ENCODE data around the gene ZNF618. TPM values are rescaled to one million over a fixed set of nuclear protein-coding genes. Genes with fewer than 3 reads are reported as not detected.

The ZNF618 gene
- total RNA-seq, 1 donor from 2014 or later, result 4.7 TPM

DNA sequence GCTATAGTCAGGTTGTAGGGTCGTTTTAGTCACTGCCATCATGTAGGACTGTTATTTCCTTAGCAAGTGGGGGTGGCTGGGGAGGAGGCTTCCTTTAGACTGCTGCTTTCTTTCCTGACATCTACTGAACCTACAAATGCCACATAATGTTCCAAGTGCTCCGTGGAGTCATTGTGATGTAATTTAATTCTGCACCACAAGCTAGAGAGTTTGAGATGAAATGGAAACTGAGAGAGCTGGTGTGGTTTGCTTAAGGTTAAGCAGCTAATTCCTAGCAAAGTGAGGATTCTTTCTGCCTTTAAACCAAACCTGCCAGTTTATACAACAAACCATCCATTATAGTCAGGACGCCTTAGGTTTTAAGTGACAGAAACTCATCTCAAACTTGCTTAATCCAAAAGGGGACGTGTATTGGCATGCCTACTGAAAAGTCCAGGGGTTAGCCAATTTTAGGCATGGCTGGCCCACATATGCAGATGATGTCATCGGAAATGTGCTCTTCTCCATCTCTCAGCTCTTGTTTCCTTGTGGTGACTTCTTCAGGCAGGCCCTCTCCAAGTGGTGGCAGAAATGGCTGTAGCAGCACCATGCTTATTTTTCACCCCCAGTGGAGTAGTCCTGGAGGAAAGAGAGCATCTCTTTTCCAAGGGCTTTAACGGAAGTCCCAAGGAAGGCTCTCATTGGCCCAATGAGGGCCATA, 30.5 kb downstream of the ZNF618 start:
- H3K9ac ChIP-seq (ENCODE audit: low read depth in 1 of 3, low read length in 3 of 3), result no peak overlapping the region
- no peaks in the 10 kb centered on the region for H3K27me3 ChIP-seq (ENCODE audit: control insufficient read depth in 3 of 3, insufficient read depth in 3 of 3, low read length in 3 of 3)
- no peak overlapping the region for H3K27ac ChIP-seq (ENCODE audit: low read depth, low read length)
- no peak overlapping the region for H3K4me3 ChIP-seq (ENCODE audit: low read length in 3 of 3)
- H3K36me3 ChIP-seq (ENCODE audit: control insufficient read depth in 3 of 3, insufficient read depth in 3 of 3, low read length in 3 of 3), result no peaks in the 10 kb centered on the region
- H3K4me1 ChIP-seq (ENCODE audit: control insufficient read depth in 3 of 3, insufficient read depth in 3 of 3, low read length in 3 of 3), result peaks cover 15 to 16% (median 15%) of the 10 kb centered on the region in 3 donors
- no peaks in the 10 kb centered on the region for H3K9me3 ChIP-seq (ENCODE audit: control insufficient read depth in 3 of 3, low read length in 3 of 3)

GRCh38 chr9:113907282-113907681, 31.2 kb downstream of the ZNF618 start:
- Histone ChIP-seq H3K4me1 (ENCODE audit: control insufficient read depth in 3 of 3, insufficient read depth in 3 of 3, low read length in 3 of 3) (peaks cover 13 to 15% (median 14%) of the 10 kb centered on the region in 3 donors), H3K27me3 (ENCODE audit: control insufficient read depth in 3 of 3, insufficient read depth in 3 of 3, low read length in 3 of 3) (no peaks in the 10 kb centered on the region), H3K4me3 (ENCODE audit: low read length in 3 of 3) (no peak overlapping the region), H3K9me3 (ENCODE audit: control insufficient read depth in 3 of 3, low read length in 3 of 3) (no peaks in the 10 kb centered on the region), H3K36me3 (ENCODE audit: control insufficient read depth in 3 of 3, insufficient read depth in 3 of 3, low read length in 3 of 3) (no peaks in the 10 kb centered on the region), H3K9ac (ENCODE audit: low read depth in 1 of 3, low read length in 3 of 3) (no peak overlapping the region), H3K27ac (ENCODE audit: low read depth, low read length) (no peak overlapping the region)

DNA sequence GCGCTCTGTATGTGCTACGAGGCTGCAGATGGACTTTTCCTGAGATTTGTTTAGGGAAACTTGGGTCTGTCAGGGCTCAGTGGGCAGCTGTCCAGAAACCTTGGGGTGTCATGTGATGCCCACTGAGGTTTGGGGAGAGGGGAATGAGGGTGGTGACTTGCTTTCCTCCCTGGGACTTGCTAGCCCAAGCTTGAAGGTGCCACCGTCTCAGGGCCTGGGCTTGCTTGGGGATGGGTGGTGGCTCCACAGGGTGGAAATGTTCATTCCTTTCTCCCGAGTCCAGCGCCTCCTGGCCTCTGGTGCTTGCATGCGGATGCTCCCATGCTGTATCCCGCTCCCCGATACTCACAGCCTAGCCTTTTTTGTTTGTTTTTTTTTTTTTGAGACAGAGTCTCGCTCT, 33.3 kb downstream of the ZNF618 start:
- no peak overlapping the region for H3K9ac ChIP-seq (ENCODE audit: low read depth in 1 of 3, low read length in 3 of 3)
- H3K27ac ChIP-seq (ENCODE audit: low read depth, low read length), result no peak overlapping the region
- H3K4me3 ChIP-seq (ENCODE audit: low read length in 3 of 3), result no peak overlapping the region
- H3K4me1 ChIP-seq (ENCODE audit: control insufficient read depth in 3 of 3, insufficient read depth in 3 of 3, low read length in 3 of 3), result peaks cover 30 to 34% (median 34%) of the 10 kb centered on the region in 3 donors
- no peaks in the 10 kb centered on the region for H3K27me3 ChIP-seq (ENCODE audit: control insufficient read depth in 3 of 3, insufficient read depth in 3 of 3, low read length in 3 of 3)
- H3K36me3 ChIP-seq (ENCODE audit: control insufficient read depth in 3 of 3, insufficient read depth in 3 of 3, low read length in 3 of 3), result no peaks in the 10 kb centered on the region
- H3K9me3 ChIP-seq (ENCODE audit: control insufficient read depth in 3 of 3, low read length in 3 of 3), result no peaks in the 10 kb centered on the region

DNA sequence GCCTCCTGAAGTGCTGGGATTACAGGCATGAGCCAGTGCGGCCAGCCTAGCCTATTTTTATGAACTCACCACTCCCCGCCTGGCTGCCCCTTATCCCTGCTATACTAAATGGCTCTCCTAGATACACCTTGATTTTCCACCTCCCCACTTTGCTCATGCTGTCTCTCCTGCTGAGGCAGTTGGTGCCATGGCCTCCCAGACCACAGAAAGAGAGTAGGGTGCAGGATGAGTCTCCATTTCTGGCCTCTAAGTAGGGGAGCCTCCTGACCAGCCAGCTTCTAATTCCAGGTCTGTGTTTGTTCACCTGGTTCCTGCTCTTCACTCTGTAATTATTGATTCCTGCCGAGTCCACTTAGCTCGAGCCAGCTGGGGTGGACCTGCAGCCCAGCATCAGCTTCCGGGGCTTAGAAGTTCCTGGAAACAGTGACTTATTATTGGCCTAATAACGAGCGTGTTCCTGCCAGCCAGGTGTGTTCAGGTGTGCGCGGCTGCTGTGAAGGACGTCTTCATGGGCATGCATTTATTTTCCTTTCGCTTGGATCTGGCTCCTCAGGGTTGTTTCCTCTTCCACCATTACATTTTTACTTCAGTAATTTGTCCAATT, 34.0 kb downstream of the ZNF618 start:
- Histone ChIP-seq H3K27ac (ENCODE audit: low read depth, low read length) (no peak overlapping the region), H3K9ac (ENCODE audit: low read depth in 1 of 3, low read length in 3 of 3) (no peak overlapping the region), H3K4me1 (ENCODE audit: control insufficient read depth in 3 of 3, insufficient read depth in 3 of 3, low read length in 3 of 3) (peaks cover 33 to 42% (median 38%) of the 10 kb centered on the region in 3 donors), H3K4me3 (ENCODE audit: low read length in 3 of 3) (no peak overlapping the region), H3K9me3 (ENCODE audit: control insufficient read depth in 3 of 3, low read length in 3 of 3) (no peaks in the 10 kb centered on the region), H3K27me3 (ENCODE audit: control insufficient read depth in 3 of 3, insufficient read depth in 3 of 3, low read length in 3 of 3) (no peaks in the 10 kb centered on the region), H3K36me3 (ENCODE audit: control insufficient read depth in 3 of 3, insufficient read depth in 3 of 3, low read length in 3 of 3) (no peaks in the 10 kb centered on the region)

DNA sequence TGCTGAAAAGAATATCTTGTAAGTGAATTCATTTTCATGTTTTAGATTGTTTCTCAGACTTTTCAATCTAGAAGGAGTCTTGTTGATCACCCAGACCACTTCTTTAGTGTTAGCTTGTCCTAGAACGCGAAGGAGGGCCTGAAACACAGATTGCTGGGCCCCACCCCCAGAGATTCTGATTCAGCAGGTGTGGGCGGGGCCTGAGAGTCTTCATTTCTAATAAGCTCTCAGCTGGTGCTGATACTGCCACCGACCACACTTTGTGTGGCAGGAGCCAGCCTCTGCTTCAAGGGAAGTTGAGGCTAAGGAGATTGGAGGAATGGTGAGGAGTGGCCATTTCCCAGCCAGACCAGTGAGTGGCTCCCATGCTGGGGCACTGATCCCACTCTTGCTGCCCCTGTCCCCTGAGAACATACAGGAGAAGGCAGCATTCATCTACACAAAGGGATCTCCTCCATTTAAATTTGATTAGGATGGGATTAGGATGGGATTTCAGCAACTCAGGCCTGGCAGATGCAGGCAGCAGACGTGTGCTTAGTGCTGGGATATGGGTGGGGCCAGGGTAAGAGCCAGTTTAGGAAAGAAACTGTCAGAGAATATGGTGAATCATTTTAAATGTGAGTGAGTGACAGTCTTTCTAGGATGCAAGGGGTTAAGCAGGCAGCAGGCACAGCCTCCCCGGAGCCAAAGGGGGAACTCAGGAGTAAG, 35.9 kb downstream of the ZNF618 start:
- Histone ChIP-seq H3K4me3 (ENCODE audit: low read length in 3 of 3) (no peak overlapping the region), H3K9me3 (ENCODE audit: control insufficient read depth in 3 of 3, low read length in 3 of 3) (no peaks in the 10 kb centered on the region), H3K36me3 (ENCODE audit: control insufficient read depth in 3 of 3, insufficient read depth in 3 of 3, low read length in 3 of 3) (no peaks in the 10 kb centered on the region), H3K9ac (ENCODE audit: low read depth in 1 of 3, low read length in 3 of 3) (no peak overlapping the region), H3K27me3 (ENCODE audit: control insufficient read depth in 3 of 3, insufficient read depth in 3 of 3, low read length in 3 of 3) (no peaks in the 10 kb centered on the region), H3K27ac (ENCODE audit: low read depth, low read length) (no peak overlapping the region), H3K4me1 (ENCODE audit: control insufficient read depth in 3 of 3, insufficient read depth in 3 of 3, low read length in 3 of 3) (peaks cover 27 to 36% (median 32%) of the 10 kb centered on the region in 3 donors)

- no peaks in the 10 kb centered on the region for H3K27me3 ChIP-seq (ENCODE audit: control insufficient read depth in 3 of 3, insufficient read depth in 3 of 3, low read length in 3 of 3)
- no peaks in the 10 kb centered on the region for H3K36me3 ChIP-seq (ENCODE audit: control insufficient read depth in 3 of 3, insufficient read depth in 3 of 3, low read length in 3 of 3)
- H3K27ac ChIP-seq (ENCODE audit: low read depth, low read length), result peak overlapping the region; percentile 39
Measured at GRCh38 chr9:113912816-113913215, 36.7 kb downstream of the ZNF618 start.

DNA sequence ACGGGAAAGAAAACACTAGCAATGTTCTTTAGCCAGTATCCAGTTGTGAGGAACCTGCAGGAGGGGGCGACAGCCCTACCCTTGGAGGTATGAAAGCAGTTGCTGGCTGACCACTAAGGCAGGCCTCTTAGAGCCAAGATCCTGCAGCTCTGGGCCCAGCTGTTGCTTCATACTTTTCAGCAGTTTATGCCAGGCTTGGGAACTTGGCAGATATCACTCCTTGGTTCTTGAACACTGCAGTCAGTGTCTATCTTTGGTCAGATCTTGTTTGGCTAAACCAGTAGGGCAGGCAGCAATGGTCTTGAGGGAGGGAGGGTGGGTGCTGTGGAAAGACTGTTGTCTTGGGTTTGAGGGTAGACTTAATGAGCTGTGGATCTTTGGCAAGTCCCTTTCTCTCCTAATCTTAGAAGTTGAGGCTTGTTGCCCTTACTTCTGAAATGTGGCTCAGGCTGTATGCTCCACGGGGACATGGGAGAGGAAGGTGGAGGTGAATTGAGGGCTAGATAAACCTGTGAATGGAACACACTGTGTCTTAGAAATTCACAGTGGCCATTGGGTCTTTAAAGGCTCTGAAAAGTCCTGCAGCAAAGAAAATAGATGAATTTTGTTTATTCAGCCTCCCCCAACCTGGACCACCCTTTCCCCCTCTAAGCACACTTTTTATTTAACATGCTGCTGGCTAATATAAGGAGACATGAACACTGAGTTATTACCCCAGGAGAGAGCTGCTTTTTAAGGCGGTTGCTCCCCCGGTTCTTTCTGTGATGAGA, 37.5 kb downstream of the ZNF618 start:
- Histone ChIP-seq H3K36me3 (ENCODE audit: control insufficient read depth in 3 of 3, insufficient read depth in 3 of 3, low read length in 3 of 3) (no peaks in the 10 kb centered on the region), H3K9ac (ENCODE audit: low read depth in 1 of 3, low read length in 3 of 3) (peak overlapping the region; percentile 26 to 63 (median 29)), H3K4me1 (ENCODE audit: control insufficient read depth in 3 of 3, insufficient read depth in 3 of 3, low read length in 3 of 3) (peaks cover 23 to 29% (median 29%) of the 10 kb centered on the region in 3 donors), H3K27ac (ENCODE audit: low read depth, low read length) (peak overlapping the region; percentile 75), H3K27me3 (ENCODE audit: control insufficient read depth in 3 of 3, insufficient read depth in 3 of 3, low read length in 3 of 3) (no peaks in the 10 kb centered on the region), H3K9me3 (ENCODE audit: control insufficient read depth in 3 of 3, low read length in 3 of 3) (no peaks in the 10 kb centered on the region), H3K4me3 (ENCODE audit: low read length in 3 of 3) (peak overlapping the region in 1 of 3 donors; percentile 11)

More at GRCh38 chr9:113912816-113913215, 36.7 kb downstream of the ZNF618 start:
- peaks cover 21 to 28% (median 28%) of the 10 kb centered on the region in 3 donors for H3K4me1 ChIP-seq (ENCODE audit: control insufficient read depth in 3 of 3, insufficient read depth in 3 of 3, low read length in 3 of 3)
- H3K9ac ChIP-seq (ENCODE audit: low read depth in 1 of 3, low read length in 3 of 3), result peak overlapping the region; percentile 42 to 63 (median 46)
- no peaks in the 10 kb centered on the region for H3K9me3 ChIP-seq (ENCODE audit: control insufficient read depth in 3 of 3, low read length in 3 of 3)
- peak overlapping the region in 1 of 3 donors; percentile 11 for H3K4me3 ChIP-seq (ENCODE audit: low read length in 3 of 3)

- peaks cover 32 to 37% (median 35%) of the 10 kb centered on the region in 3 donors for H3K4me1 ChIP-seq (ENCODE audit: control insufficient read depth in 3 of 3, insufficient read depth in 3 of 3, low read length in 3 of 3)
- H3K9me3 ChIP-seq (ENCODE audit: control insufficient read depth in 3 of 3, low read length in 3 of 3), result no peaks in the 10 kb centered on the region
- peak overlapping the region; percentile 75 for H3K27ac ChIP-seq (ENCODE audit: low read depth, low read length)
- H3K36me3 ChIP-seq (ENCODE audit: control insufficient read depth in 3 of 3, insufficient read depth in 3 of 3, low read length in 3 of 3), result no peaks in the 10 kb centered on the region
- no peak overlapping the region for H3K4me3 ChIP-seq (ENCODE audit: low read length in 3 of 3)
- H3K9ac ChIP-seq (ENCODE audit: low read depth in 1 of 3, low read length in 3 of 3), result no peak overlapping the region
- no peaks in the 10 kb centered on the region for H3K27me3 ChIP-seq (ENCODE audit: control insufficient read depth in 3 of 3, insufficient read depth in 3 of 3, low read length in 3 of 3)
Measured at GRCh38 chr9:113914517-113914916, 38.4 kb downstream of the ZNF618 start.

- Histone ChIP-seq H3K9me3 (ENCODE audit: control insufficient read depth in 3 of 3, low read length in 3 of 3) (no peaks in the 10 kb centered on the region), H3K9ac (ENCODE audit: low read depth in 1 of 3, low read length in 3 of 3) (no peak overlapping the region), H3K36me3 (ENCODE audit: control insufficient read depth in 3 of 3, insufficient read depth in 3 of 3, low read length in 3 of 3) (no peaks in the 10 kb centered on the region), H3K4me1 (ENCODE audit: control insufficient read depth in 3 of 3, insufficient read depth in 3 of 3, low read length in 3 of 3) (peaks cover 38 to 45% (median 42%) of the 10 kb centered on the region in 3 donors), H3K27me3 (ENCODE audit: control insufficient read depth in 3 of 3, insufficient read depth in 3 of 3, low read length in 3 of 3) (no peaks in the 10 kb centered on the region), H3K4me3 (ENCODE audit: low read length in 3 of 3) (no peak overlapping the region), H3K27ac (ENCODE audit: low read depth, low read length) (no peak overlapping the region)
Measured at GRCh38 chr9:113915817-113916434, 39.8 kb downstream of the ZNF618 start.

All from skeletal muscle tissue (tissue), 4 donors.